Spleen (tissue), 7 donors: ENCODE results near the gene UNC5A.

ENCODE experiments used
- CTCF ChIP-seq, 11 experiments: fragments of 200-600 bp in 7 of 11; fragments of 450-650 bp in 4 of 11; sonication (generic) in 4 of 11; IDR thresholded peaks in 8 of 11; conservative IDR thresholded peaks in 3 of 11; 1 replicate in 7 of 11; 2 replicates in 4 of 11; pipeline versions ENCODE4 v1.4.0 to v1.8.0; 2016 to 2021; ENCODE audit warnings: antibody characterized with exemption in 11 of 11, inconsistent platforms in 4 of 11, mild to moderate bottlenecking in 1 of 11
- POLR2AphosphoS5 ChIP-seq, 3 donors: sonication (generic); formaldehyde crosslinking; IDR thresholded peaks; one replicate each; pipeline ENCODE4 v1.5.1; 2017; ENCODE audit warnings: antibody characterized with exemption in 3 of 3
- donor health status: DM: no; HTN: no; CAD: no; lungs with moderate emphysema.
- donor health status: DM: no; HTN: no; CAD: no.
- donor health status: DM: no; HTN: no; CAD: no.

DNA sequence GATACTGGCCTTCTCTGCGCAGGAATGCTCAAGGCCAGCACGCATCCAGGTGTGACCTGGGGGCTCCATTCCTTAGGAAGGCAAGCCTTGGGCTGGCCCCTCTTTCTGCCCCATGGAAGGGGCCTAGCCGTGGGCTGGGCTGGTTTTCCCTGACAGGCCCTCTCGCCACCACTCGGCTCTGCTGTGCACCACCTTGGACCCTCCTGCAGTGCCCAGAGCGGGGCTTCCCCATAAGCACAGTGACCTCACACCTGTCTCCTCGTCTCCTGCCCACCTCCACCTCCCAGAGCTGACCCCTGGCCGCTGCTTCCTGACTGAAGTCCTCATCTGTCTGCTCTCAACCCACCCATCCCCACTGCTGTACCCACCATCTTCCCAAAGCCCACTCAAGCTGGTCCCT is 21.1 kb downstream of the UNC5A start:
- no peak for TF ChIP-seq CTCF (IDR thresholded peaks at IDR 0.05 in 8 of 11, conservative IDR thresholded peaks at IDR 0.05 in 3 of 11)
- no peak for TF ChIP-seq POLR2AphosphoS5 (IDR thresholded peaks at IDR 0.05)
